GM12872 (cell line): Measurements from ENCODE around the gene CBFA2T3.

ENCODE experiments used
- TF ChIP-seq, protein P1 (sequence below): IDR thresholded peaks from 3 replicates; pipeline ENCODE4 v1.5.1; 2011; ENCODE audit warnings: low read depth, mild to moderate bottlenecking, low read length, moderate library complexity; ENCODE audit not compliant: insufficient read depth

CBFA2T3 gene

GRCh38 chr16:88978608-88979346 lies 1.8 kb upstream of the CBFA2T3 start:
- TF ChIP-seq, protein P1, sequence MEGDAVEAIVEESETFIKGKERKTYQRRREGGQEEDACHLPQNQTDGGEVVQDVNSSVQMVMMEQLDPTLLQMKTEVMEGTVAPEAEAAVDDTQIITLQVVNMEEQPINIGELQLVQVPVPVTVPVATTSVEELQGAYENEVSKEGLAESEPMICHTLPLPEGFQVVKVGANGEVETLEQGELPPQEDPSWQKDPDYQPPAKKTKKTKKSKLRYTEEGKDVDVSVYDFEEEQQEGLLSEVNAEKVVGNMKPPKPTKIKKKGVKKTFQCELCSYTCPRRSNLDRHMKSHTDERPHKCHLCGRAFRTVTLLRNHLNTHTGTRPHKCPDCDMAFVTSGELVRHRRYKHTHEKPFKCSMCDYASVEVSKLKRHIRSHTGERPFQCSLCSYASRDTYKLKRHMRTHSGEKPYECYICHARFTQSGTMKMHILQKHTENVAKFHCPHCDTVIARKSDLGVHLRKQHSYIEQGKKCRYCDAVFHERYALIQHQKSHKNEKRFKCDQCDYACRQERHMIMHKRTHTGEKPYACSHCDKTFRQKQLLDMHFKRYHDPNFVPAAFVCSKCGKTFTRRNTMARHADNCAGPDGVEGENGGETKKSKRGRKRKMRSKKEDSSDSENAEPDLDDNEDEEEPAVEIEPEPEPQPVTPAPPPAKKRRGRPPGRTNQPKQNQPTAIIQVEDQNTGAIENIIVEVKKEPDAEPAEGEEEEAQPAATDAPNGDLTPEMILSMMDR: no peak

DNA sequence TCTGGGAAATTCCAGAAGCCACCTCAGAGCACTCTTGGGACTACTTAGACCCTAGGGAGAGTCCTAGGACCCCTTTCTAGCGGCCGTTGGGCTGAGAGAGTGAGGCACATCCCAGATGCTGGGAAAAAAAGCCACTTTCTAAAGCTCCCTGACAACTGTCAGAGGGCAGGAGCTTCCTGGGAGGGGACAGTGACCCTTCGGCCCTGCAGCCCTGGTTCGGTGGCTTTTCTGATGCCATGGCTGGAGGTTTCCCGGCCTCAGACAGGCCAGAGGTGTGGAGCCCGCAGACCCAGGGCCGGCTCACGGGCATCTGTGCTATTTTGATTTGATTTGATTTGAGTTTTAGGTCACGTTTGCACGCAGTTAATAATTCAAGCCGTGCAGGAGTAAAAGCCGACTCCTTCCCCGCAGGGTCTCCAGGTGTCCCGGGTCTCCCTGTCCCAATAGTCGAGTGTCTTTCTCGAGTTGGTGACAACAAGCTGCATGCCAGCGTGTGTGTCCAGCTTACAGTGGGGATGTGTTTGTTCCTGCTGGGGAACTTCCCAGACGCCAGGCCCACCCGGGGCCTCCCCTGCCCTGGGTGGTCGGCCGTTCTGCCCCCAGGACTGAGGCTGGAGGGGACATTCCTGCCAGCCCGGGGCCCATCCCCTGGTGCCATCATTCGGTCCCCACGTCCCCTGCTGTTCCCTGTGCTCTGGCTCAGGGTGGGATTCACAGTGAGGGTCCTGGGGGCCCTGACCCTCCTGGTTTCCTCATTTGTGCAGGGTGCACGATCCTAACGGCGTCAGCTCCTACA lies 1.0 kb upstream of the CBFA2T3 start:
- TF ChIP-seq, protein P1: no peak

- TF ChIP-seq, protein P1: no peak
Measured at GRCh38 chr16:88976366-88977017, 515 bp downstream of the CBFA2T3 start.

DNA sequence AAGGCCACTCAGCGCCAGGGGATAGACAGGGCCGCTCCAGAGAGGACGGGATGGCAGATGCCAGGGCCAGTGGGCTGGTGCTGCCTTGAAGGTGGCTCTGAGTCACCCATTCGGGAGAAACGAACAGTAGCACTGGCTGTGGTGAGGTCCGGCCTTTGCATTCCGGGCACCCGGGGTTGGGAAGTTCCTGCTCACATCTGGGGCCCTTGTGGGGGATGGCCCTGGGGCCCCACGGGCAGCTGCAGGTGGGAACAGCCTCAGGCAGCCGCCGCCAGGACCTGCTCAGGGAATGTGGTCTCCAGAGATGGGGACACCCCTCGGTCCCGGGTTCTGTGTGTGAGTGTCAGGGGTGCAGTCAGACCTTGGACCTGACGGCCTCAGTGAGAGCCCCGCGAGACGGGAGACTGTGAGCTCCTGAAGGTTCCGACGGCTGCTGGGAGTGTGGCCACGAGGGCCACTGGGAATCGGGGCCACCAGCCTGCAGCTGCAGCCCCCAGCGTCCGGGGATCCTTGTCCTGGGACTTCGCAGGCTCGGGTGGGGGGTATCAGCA lies 1.4 kb downstream of the CBFA2T3 start:
- TF ChIP-seq, protein P1: no peak

- TF ChIP-seq, protein P1: no peak
Measured at GRCh38 chr16:88974916-88975215, 2.1 kb downstream of the CBFA2T3 start.

DNA sequence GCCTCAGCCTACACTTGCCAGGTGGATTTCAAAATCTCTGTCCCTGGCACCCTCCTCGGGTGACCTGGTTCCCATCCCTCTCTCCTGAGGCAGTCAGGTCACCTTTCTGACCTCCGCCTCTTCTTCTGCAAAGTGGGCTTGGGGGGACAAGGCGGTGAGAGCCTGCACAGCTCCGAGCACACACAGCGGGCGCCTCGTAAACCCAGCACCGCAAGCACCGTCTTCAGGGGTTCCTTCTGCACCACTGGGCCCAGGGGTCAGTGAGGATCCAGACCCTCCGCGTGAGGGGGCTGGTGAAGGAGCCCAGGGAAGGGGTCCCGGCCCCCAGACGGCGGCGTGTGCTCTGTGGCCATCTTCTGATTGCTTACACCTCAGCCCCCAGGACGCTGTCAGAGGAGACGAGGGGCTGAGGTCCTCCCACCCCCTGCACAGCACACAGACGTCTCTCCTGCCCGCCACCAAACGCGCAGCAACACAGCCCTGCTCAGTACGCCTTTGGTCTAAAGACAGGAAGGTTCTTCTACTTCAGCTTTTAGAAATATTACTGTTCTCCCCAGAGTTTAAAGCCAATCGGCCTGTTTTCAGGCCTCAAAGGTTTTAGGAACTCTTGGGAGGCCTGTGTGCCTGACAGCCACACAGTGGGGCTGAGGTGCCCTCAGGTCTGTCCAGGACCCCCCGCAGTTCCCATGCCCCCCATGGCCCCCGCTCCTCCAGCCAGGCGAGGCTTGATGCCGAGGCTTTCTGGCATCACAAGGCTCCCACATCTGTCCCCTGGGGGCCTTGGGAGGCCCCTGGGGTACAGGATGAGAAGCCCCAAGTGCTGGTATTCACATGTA lies 2.7 kb downstream of the CBFA2T3 start:
- TF ChIP-seq, protein P1: no peak
